K562 (cell line): ENCODE results near the gene FGFBP3. TPM values are rescaled to one million over a fixed set of nuclear protein-coding genes. Genes with fewer than 3 reads are reported as not detected.
A peak's percentile ranks its signal among the peaks of the same experiment; 100 is the strongest.

ENCODE experiments used
- COPS2 ChIP-seq: fragments of 450-650 bp; conservative IDR thresholded peaks from 2 replicates; pipeline ENCODE4 v1.6.1; 2016; ENCODE audit warnings: mild to moderate bottlenecking, moderate library complexity
- DDX20 ChIP-seq: fragments of 450-650 bp; IDR thresholded peaks from 2 replicates; pipeline ENCODE4 v1.6.1; 2016; ENCODE audit warnings: missing genetic modification characterization, low read depth, mild to moderate bottlenecking, missing compliant biosample characterization, moderate library complexity
- EGR1 ChIP-seq: fragments of 450-650 bp; conservative IDR thresholded peaks from 2 replicates; pipeline ENCODE4 v1.6.1; 2017; ENCODE audit warnings: mild to moderate bottlenecking
- HCFC1 ChIP-seq: IDR thresholded peaks from 2 replicates; pipeline ENCODE4 v1.6.1; 2012; ENCODE audit warnings: low read depth, low read length, improper control_type of control experiment
- KDM4B ChIP-seq, 2 experiments: fragments of 450-650 bp in 1 of 2; sonication (generic) in 1 of 2; IDR thresholded peaks; 2 replicates each; pipeline ENCODE4 v1.6.1; 2016 to 2017; ENCODE audit warnings: borderline replicate concordance in 2 of 2, antibody characterized with exemption in 1 of 2, low read depth in 1 of 2, mild to moderate bottlenecking in 1 of 2
- KLF10 ChIP-seq: fragments of 250-450 bp; sonication (Bioruptor Pico); IDR thresholded peaks from 2 replicates; pipeline ENCODE4 v1.6.1; 2021; ENCODE audit warnings: matching md5 sums
- MAX ChIP-seq: sonication (generic); formaldehyde crosslinking; IDR thresholded peaks from 2 replicates; pipeline ENCODE4 v1.9.0; 2022; ENCODE audit warnings: mild to moderate bottlenecking, missing genetic modification reagents
- POLR2AphosphoS5 ChIP-seq: IDR thresholded peaks from 2 replicates; pipeline ENCODE4 v1.6.1; 2011; ENCODE audit warnings: mild to moderate bottlenecking, low read depth, low read length, moderate library complexity; ENCODE audit not compliant: control insufficient read depth, insufficient read depth
- SREBF1 ChIP-seq: fragments of 150-350 bp; IDR thresholded peaks from 2 replicates; pipeline ENCODE4 v1.6.1; 2014; ENCODE audit warnings: antibody characterized with exemption, low read depth, low read length, borderline replicate concordance
- TEAD2 ChIP-seq: fragments of 450-650 bp; IDR thresholded peaks from 2 replicates; pipeline ENCODE4 v1.6.1; 2016; ENCODE audit warnings: missing genetic modification characterization, control low read depth, missing compliant biosample characterization
- ZBTB11 ChIP-seq, 3 experiments: fragments of 200-800 bp in 1 of 3; fragments of 250-450 bp in 1 of 3; fragments of 450-650 bp in 1 of 3; sonication (Bioruptor Pico) in 1 of 3; sonication (Bioruptor generic) in 1 of 3; formaldehyde crosslinking in 1 of 3; IDR thresholded peaks; 2 replicates each; pipeline versions ENCODE4 v1.6.1 to v1.8.0; 2016 to 2022; ENCODE audit warnings: mild to moderate bottlenecking in 2 of 3, missing genetic modification characterization in 2 of 3, missing compliant biosample characterization in 1 of 3, moderate library complexity in 1 of 3
- ZBTB17 ChIP-seq: fragments of 450-650 bp; formaldehyde crosslinking; IDR thresholded peaks from 2 replicates; pipeline ENCODE4 v1.4.0; 2020; ENCODE audit warnings: mild to moderate bottlenecking
- ZNF12 ChIP-seq: sonication (generic); formaldehyde crosslinking; IDR thresholded peaks from 2 replicates; pipeline ENCODE4 v1.4.0; 2020; ENCODE audit warnings: mild to moderate bottlenecking, missing genetic modification reagents
- polyA plus RNA-seq, 8 experiments: library from polyadenylated mRNA; depleted of rRNA in 4 of 8; stranded (reverse) in 5 of 8; unstranded in 3 of 8; fragments of >200 nt; fragmentation: Nextera tagmentation in 2 of 8; fragmentation: Illumina TruSeq in 1 of 8; extraction: Ambion mirVana in 2 of 8; extraction: Trizol in 1 of 8; gene quantifications; 2 replicates each; pipeline versions ENCODE4 v1.2.1 to v1.2.3, GENCODE V29; 2011 to 2014; ENCODE audit warnings: inconsistent platforms in 1 of 8, missing spikeins in 1 of 8
- total RNA-seq, 7 experiments: library from RNA; depleted of rRNA in 6 of 7; stranded (reverse); fragments of >200 nt in 6 of 7; fragmentation: Illumina TruSeq in 2 of 7; extraction: Trizol in 2 of 7; gene quantifications; 2 replicates each; pipeline versions ENCODE4 v1.2.1 to v1.2.3, GENCODE V29; 2011 to 2021; ENCODE audit warnings: low replicate concordance in 1 of 7
- TF ChIP-seq, protein P1 (sequence below), 2 experiments: fragments of 450-650 bp; IDR thresholded peaks; 2 replicates each; pipeline ENCODE4 v1.6.1; 2018; ENCODE audit warnings: mild to moderate bottlenecking in 2 of 2, low read depth in 1 of 2; ENCODE audit not compliant: partially characterized antibody in 2 of 2
- TF ChIP-seq, protein P2 (sequence below): fragments of 450-650 bp; IDR thresholded peaks from 2 replicates; pipeline ENCODE4 v1.7.0; 2016; ENCODE audit warnings: borderline replicate concordance

The FGFBP3 gene
- total and polyA plus RNA-seq, 9 of the 15 experiments (the other 6 are each of a cell fraction or from before 2014, with no cell fraction given), result 0.58 to 3.0 (median 1.5) TPM

GRCh38 chr10:91908337-91909116 lies 759 bp downstream of the FGFBP3 start (continued):
- TF ChIP-seq DDX20, result no peak
- TF ChIP-seq ZBTB17 (CRISPR knock-in tag), result no peak
- TF ChIP-seq MAX (CRISPR knock-in tag), result peak; percentile 81; the same call in 1 of the 2 replicates
- no peak for TF ChIP-seq ZBTB11 (CRISPR knock-in tag; IDR thresholded peaks at IDR 0.05)
- peak; percentile 55 for TF ChIP-seq HCFC1
- TF ChIP-seq EGR1, result peak; percentile 46
- peak; percentile 77 for TF ChIP-seq ZNF12 (CRISPR knock-in tag)
- TF ChIP-seq POLR2AphosphoS5, result 0 out of 2 replicates have a peak, but pooled peaks have one; percentile 34
- TF ChIP-seq TEAD2, result no peak
- TF ChIP-seq, protein P1, sequence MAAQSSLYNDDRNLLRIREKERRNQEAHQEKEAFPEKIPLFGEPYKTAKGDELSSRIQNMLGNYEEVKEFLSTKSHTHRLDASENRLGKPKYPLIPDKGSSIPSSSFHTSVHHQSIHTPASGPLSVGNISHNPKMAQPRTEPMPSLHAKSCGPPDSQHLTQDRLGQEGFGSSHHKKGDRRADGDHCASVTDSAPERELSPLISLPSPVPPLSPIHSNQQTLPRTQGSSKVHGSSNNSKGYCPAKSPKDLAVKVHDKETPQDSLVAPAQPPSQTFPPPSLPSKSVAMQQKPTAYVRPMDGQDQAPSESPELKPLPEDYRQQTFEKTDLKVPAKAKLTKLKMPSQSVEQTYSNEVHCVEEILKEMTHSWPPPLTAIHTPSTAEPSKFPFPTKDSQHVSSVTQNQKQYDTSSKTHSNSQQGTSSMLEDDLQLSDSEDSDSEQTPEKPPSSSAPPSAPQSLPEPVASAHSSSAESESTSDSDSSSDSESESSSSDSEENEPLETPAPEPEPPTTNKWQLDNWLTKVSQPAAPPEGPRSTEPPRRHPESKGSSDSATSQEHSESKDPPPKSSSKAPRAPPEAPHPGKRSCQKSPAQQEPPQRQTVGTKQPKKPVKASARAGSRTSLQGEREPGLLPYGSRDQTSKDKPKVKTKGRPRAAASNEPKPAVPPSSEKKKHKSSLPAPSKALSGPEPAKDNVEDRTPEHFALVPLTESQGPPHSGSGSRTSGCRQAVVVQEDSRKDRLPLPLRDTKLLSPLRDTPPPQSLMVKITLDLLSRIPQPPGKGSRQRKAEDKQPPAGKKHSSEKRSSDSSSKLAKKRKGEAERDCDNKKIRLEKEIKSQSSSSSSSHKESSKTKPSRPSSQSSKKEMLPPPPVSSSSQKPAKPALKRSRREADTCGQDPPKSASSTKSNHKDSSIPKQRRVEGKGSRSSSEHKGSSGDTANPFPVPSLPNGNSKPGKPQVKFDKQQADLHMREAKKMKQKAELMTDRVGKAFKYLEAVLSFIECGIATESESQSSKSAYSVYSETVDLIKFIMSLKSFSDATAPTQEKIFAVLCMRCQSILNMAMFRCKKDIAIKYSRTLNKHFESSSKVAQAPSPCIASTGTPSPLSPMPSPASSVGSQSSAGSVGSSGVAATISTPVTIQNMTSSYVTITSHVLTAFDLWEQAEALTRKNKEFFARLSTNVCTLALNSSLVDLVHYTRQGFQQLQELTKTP (IDR thresholded peaks at IDR 0.05; ENCODE audit: low read depth in 1 of 2, partially characterized antibody in 2 of 2), result no peak
- TF ChIP-seq, protein P2, sequence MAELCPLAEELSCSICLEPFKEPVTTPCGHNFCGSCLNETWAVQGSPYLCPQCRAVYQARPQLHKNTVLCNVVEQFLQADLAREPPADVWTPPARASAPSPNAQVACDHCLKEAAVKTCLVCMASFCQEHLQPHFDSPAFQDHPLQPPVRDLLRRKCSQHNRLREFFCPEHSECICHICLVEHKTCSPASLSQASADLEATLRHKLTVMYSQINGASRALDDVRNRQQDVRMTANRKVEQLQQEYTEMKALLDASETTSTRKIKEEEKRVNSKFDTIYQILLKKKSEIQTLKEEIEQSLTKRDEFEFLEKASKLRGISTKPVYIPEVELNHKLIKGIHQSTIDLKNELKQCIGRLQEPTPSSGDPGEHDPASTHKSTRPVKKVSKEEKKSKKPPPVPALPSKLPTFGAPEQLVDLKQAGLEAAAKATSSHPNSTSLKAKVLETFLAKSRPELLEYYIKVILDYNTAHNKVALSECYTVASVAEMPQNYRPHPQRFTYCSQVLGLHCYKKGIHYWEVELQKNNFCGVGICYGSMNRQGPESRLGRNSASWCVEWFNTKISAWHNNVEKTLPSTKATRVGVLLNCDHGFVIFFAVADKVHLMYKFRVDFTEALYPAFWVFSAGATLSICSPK, result no peak
- TF ChIP-seq KLF10, result no peak
- TF ChIP-seq KDM4B (IDR thresholded peaks at IDR 0.05; ENCODE audit: borderline replicate concordance in 2 of 2, low read depth in 1 of 2), result peak in 1 of 2 experiments; percentile 27; a peak in 1 of 4 replicates
- TF ChIP-seq SREBF1, result no peak
- TF ChIP-seq COPS2, result no peak
